ENCODE measurements around the gene KMT2A.

- TF ChIP-seq, protein P1, sequence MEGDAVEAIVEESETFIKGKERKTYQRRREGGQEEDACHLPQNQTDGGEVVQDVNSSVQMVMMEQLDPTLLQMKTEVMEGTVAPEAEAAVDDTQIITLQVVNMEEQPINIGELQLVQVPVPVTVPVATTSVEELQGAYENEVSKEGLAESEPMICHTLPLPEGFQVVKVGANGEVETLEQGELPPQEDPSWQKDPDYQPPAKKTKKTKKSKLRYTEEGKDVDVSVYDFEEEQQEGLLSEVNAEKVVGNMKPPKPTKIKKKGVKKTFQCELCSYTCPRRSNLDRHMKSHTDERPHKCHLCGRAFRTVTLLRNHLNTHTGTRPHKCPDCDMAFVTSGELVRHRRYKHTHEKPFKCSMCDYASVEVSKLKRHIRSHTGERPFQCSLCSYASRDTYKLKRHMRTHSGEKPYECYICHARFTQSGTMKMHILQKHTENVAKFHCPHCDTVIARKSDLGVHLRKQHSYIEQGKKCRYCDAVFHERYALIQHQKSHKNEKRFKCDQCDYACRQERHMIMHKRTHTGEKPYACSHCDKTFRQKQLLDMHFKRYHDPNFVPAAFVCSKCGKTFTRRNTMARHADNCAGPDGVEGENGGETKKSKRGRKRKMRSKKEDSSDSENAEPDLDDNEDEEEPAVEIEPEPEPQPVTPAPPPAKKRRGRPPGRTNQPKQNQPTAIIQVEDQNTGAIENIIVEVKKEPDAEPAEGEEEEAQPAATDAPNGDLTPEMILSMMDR (IDR thresholded peaks at IDR 0.05) = no peak
- TF ChIP-seq POLR2A (IDR thresholded peaks at IDR 0.05) = no peak
Observed at GRCh38 chr11:118438314-118438931, 2.1 kb downstream of the KMT2A start.
